ENCODE data around the gene ARPC5L. TPM values are rescaled to one million over a fixed set of nuclear protein-coding genes. Genes with fewer than 3 reads are reported as not detected.

ARPC5L gene
- 42.1 TPM for total RNA-seq
- long read RNA-seq, transcript ARPC5L-201 (4 exons, 1,325 nt), result major isoform, 61 of 71 reads
- long read RNA-seq, transcript ARPC5L-203 (3 exons, 1,877 nt), result minor isoform, 6 of 71 reads
- long read RNA-seq, partial matches to known transcripts, result 0 of 71 reads
- long read RNA-seq, other reads (novel, unspliced or antisense), result 2 of 71 reads

GRCh38 chr9:124861342-124862229, at the start of gene ARPC5L, which contains the start of gene RPL35:
ARPC5L (plus strand) TSS chr9:124862130; CDS start chr9:124869291, 7,161 bp downstream.
RPL35 (minus strand) TSS chr9:124861957; CDS start chr9:124861912, 45 bp downstream.
- ATAC-seq, result peak; percentile 98
- no peaks in the 10 kb centered on the region for H3K27me3 ChIP-seq
- H3K4me3 ChIP-seq, result peak within 1 kb of the TSS; percentile 94
- peak; percentile 98 for DNase-seq
- intact Hi-C loops (cut with DNase I), result no loop called here
- H3K4me1 ChIP-seq, result peaks cover 30% of the 10 kb centered on the region
- TF ChIP-seq CTCF (IDR thresholded peaks at IDR 0.05), result peak; percentile 24
- peak within 1 kb of the TSS; percentile 93 for H3K27ac ChIP-seq
- peaks cover 44% of the 10 kb centered on the region for H3K36me3 ChIP-seq
- no peaks in the 10 kb centered on the region for H3K9me3 ChIP-seq

- TF ChIP-seq CTCF (IDR thresholded peaks at IDR 0.05), result no peak
- Histone ChIP-seq H3K9me3 (no peaks in the 10 kb centered on the region), H3K4me3 (no peak overlapping the region), H3K27ac (no peak overlapping the region), H3K36me3 (no peaks in the 10 kb centered on the region), H3K27me3 (no peaks in the 10 kb centered on the region), H3K4me1 (no peaks in the 10 kb centered on the region)
- ATAC-seq (no peak), DNase-seq (no peak)
- intact Hi-C loops (cut with DNase I), result no loop called here
These were observed 49.5 kb upstream of the ARPC5L start for GRCh38 chr9:124812441-124812876.

- intact Hi-C loops (cut with DNase I), result no loop called here
- H3K36me3 ChIP-seq, result no peaks in the 10 kb centered on the region
- no peak overlapping the region for H3K4me3 ChIP-seq
- H3K27ac ChIP-seq, result no peak overlapping the region
- DNase-seq (no peak), ATAC-seq (no peak)
- H3K9me3 ChIP-seq, result no peaks in the 10 kb centered on the region
- H3K4me1 ChIP-seq, result no peaks in the 10 kb centered on the region
- no peak for TF ChIP-seq CTCF (IDR thresholded peaks at IDR 0.05)
- H3K27me3 ChIP-seq, result no peaks in the 10 kb centered on the region
These were observed 48.9 kb upstream of the ARPC5L start for GRCh38 chr9:124813041-124813440.

- no peak for TF ChIP-seq CTCF (IDR thresholded peaks at IDR 0.05)
- intact Hi-C loops (cut with DNase I), result no loop called here
- H3K27me3 ChIP-seq, result no peaks in the 10 kb centered on the region
- DNase-seq (no peak), ATAC-seq (no peak)
- H3K27ac ChIP-seq, result no peak overlapping the region
- no peaks in the 10 kb centered on the region for H3K4me1 ChIP-seq
- H3K36me3 ChIP-seq, result no peaks in the 10 kb centered on the region
- no peak overlapping the region for H3K4me3 ChIP-seq
- no peaks in the 10 kb centered on the region for H3K9me3 ChIP-seq
These were observed 48.3 kb upstream of the ARPC5L start for GRCh38 chr9:124813501-124814163.

GRCh38 chr9:124814164-124814535, 47.8 kb upstream of the ARPC5L start:
- Histone ChIP-seq H3K27me3 (no peaks in the 10 kb centered on the region), H3K9me3 (no peaks in the 10 kb centered on the region), H3K4me1 (no peaks in the 10 kb centered on the region), H3K36me3 (no peaks in the 10 kb centered on the region), H3K27ac (no peak overlapping the region), H3K4me3 (no peak overlapping the region)
- DNase-seq (no peak), ATAC-seq (no peak)
- TF ChIP-seq CTCF (IDR thresholded peaks at IDR 0.05), result no peak
- intact Hi-C loops (cut with DNase I), result no loop called here

All from upper lobe of right lung (tissue), 1 donor.